IgD-negative memory B cell (primary cell): ENCODE data around the gene RESP18. TPM values are rescaled to one million over a fixed set of nuclear protein-coding genes. Genes with fewer than 3 reads are reported as not detected.

Experiments used
- H3K27ac Mint-ChIP-seq, 3 donors: one replicate each; pipeline ENCODE4 v1.8.0; 2020 to 2022; ENCODE audit warnings: mild to moderate bottlenecking in 3 of 3, mixed read lengths in 3 of 3, moderate library complexity in 1 of 3
- H3K27me3 Mint-ChIP-seq: one replicate; pipeline ENCODE4 v1.8.0; 2021; ENCODE audit warnings: mixed read lengths
- H3K36me3 Mint-ChIP-seq: one replicate; pipeline ENCODE4 v1.8.0; 2020; ENCODE audit warnings: mild to moderate bottlenecking, mixed read lengths
- H3K4me1 Mint-ChIP-seq, 3 donors: one replicate each; pipeline ENCODE4 v1.8.0; 2020 to 2022; ENCODE audit warnings: mixed read lengths in 3 of 3, mild to moderate bottlenecking in 1 of 3
- H3K4me3 Mint-ChIP-seq, 4 donors: one replicate each; pipeline ENCODE4 v1.8.0; 2020 to 2022; ENCODE audit warnings: mild to moderate bottlenecking in 4 of 4, mixed read lengths in 4 of 4, moderate library complexity in 3 of 4
- H3K9me3 Mint-ChIP-seq, 3 donors: one replicate each; pipeline ENCODE4 v1.8.0; 2020 to 2021; ENCODE audit warnings: mixed read lengths in 3 of 3, mild to moderate bottlenecking in 1 of 3
- polyA plus RNA-seq: library from polyadenylated mRNA; unstranded; fragments of 300-500 nt; fragmentation: Illumina TruSeq; gene quantifications from one replicate; pipeline ENCODE4 v1.2.3, GENCODE V29; 2021

RESP18 gene
- not detected for polyA plus RNA-seq

- Mint-ChIP-seq H3K27me3 (peaks cover 44% of the 10 kb centered on the region), H3K27ac (no peak within 1 kb of the TSS), H3K4me3 (peak within 1 kb of the TSS in 1 of 4 donors; percentile 72), H3K36me3 (no peaks in the 10 kb centered on the region), H3K4me1 (no peaks in the 10 kb centered on the region), H3K9me3 (peaks cover 6 to 14% (median 14%) of the 10 kb centered on the region in 3 donors)
Measured at GRCh38 chr2:219332542-219332941, at the start of gene RESP18. Gene RESP18 (minus strand): TSS chr2:219332744.

GRCh38 chr2:219381448-219381847 lies 48.9 kb upstream of the RESP18 start:
- peaks cover 7% of the 10 kb centered on the region for H3K36me3 Mint-ChIP-seq
- H3K4me3 Mint-ChIP-seq, result no peak overlapping the region
- no peaks in the 10 kb centered on the region for H3K27me3 Mint-ChIP-seq

GRCh38 chr2:219380926-219381325 lies 48.4 kb upstream of the RESP18 start:
- Mint-ChIP-seq H3K9me3 (no peaks in the 10 kb centered on the region), H3K27me3 (no peaks in the 10 kb centered on the region), H3K27ac (no peak overlapping the region), H3K36me3 (peaks cover 7% of the 10 kb centered on the region), H3K4me3 (peak overlapping the region in 1 of 4 donors; percentile 49), H3K4me1 (peaks cover 0 to 4% (median 0%) of the 10 kb centered on the region in 3 donors)

More at GRCh38 chr2:219381448-219381847, 48.9 kb upstream of the RESP18 start:
- Mint-ChIP-seq H3K4me1 (peaks cover 2 to 4% (median 4%) of the 10 kb centered on the region in 3 donors), H3K9me3 (no peaks in the 10 kb centered on the region), H3K27ac (no peak overlapping the region)

GRCh38 chr2:219378163-219378851 lies 45.8 kb upstream of the RESP18 start:
- no peak overlapping the region for H3K4me3 Mint-ChIP-seq
- no peak overlapping the region for H3K27ac Mint-ChIP-seq
- H3K9me3 Mint-ChIP-seq, result no peaks in the 10 kb centered on the region
- H3K36me3 Mint-ChIP-seq, result peaks cover 16% of the 10 kb centered on the region
- H3K27me3 Mint-ChIP-seq, result no peaks in the 10 kb centered on the region
- peaks cover 0 to 2% (median under 1%) of the 10 kb centered on the region in 3 donors for H3K4me1 Mint-ChIP-seq

GRCh38 chr2:219369447-219369861 lies 36.9 kb upstream of the RESP18 start:
- Mint-ChIP-seq H3K27ac (no peak overlapping the region), H3K9me3 (no peaks in the 10 kb centered on the region), H3K36me3 (peaks cover 14% of the 10 kb centered on the region)

GRCh38 chr2:219368690-219369191 lies 36.2 kb upstream of the RESP18 start:
- no peaks in the 10 kb centered on the region for H3K9me3 Mint-ChIP-seq
- peaks cover 0 to 2% (median 0%) of the 10 kb centered on the region in 3 donors for H3K4me1 Mint-ChIP-seq
- no peak overlapping the region for H3K27ac Mint-ChIP-seq
- H3K36me3 Mint-ChIP-seq, result peaks cover 9% of the 10 kb centered on the region
- H3K27me3 Mint-ChIP-seq, result no peaks in the 10 kb centered on the region
- H3K4me3 Mint-ChIP-seq, result no peak overlapping the region

More at GRCh38 chr2:219369447-219369861, 36.9 kb upstream of the RESP18 start:
- Mint-ChIP-seq H3K27me3 (no peaks in the 10 kb centered on the region), H3K4me3 (no peak overlapping the region), H3K4me1 (peaks cover 0 to 2% (median 0%) of the 10 kb centered on the region in 3 donors)

- no peak overlapping the region for H3K27ac Mint-ChIP-seq
- H3K9me3 Mint-ChIP-seq, result no peaks in the 10 kb centered on the region
- H3K27me3 Mint-ChIP-seq, result peaks cover 19% of the 10 kb centered on the region
- peaks cover 2% of the 10 kb centered on the region for H3K36me3 Mint-ChIP-seq
- H3K4me1 Mint-ChIP-seq, result no peaks in the 10 kb centered on the region
- H3K4me3 Mint-ChIP-seq, result no peak overlapping the region
Measured at GRCh38 chr2:219362524-219363164, 30.1 kb upstream of the RESP18 start.

GRCh38 chr2:219362072-219362471 lies 29.5 kb upstream of the RESP18 start:
- peaks cover 23% of the 10 kb centered on the region for H3K27me3 Mint-ChIP-seq
- H3K36me3 Mint-ChIP-seq, result peaks cover 2% of the 10 kb centered on the region
- H3K27ac Mint-ChIP-seq, result no peak overlapping the region
- no peaks in the 10 kb centered on the region for H3K4me1 Mint-ChIP-seq
- no peaks in the 10 kb centered on the region for H3K9me3 Mint-ChIP-seq
- H3K4me3 Mint-ChIP-seq, result no peak overlapping the region

GRCh38 chr2:219358170-219359075 lies 25.9 kb upstream of the RESP18 start:
- Mint-ChIP-seq H3K4me1 (peaks cover 0 to 1% (median 0%) of the 10 kb centered on the region in 3 donors), H3K4me3 (peak overlapping the region in 1 of 4 donors; percentile 65), H3K9me3 (no peaks in the 10 kb centered on the region), H3K27ac (no peak overlapping the region), H3K36me3 (peaks cover 2% of the 10 kb centered on the region), H3K27me3 (peaks cover 53% of the 10 kb centered on the region)

- Mint-ChIP-seq H3K27ac (no peak overlapping the region), H3K4me3 (no peak overlapping the region), H3K9me3 (no peaks in the 10 kb centered on the region), H3K36me3 (peaks cover 2% of the 10 kb centered on the region), H3K4me1 (peaks cover 0 to 1% (median 1%) of the 10 kb centered on the region in 3 donors), H3K27me3 (peaks cover 59% of the 10 kb centered on the region)
Measured at GRCh38 chr2:219356834-219357233, 24.3 kb upstream of the RESP18 start.

GRCh38 chr2:219354582-219354981 lies 22.0 kb upstream of the RESP18 start:
- peaks cover 0 to 1% (median 1%) of the 10 kb centered on the region in 3 donors for H3K4me1 Mint-ChIP-seq
- H3K27me3 Mint-ChIP-seq, result peaks cover 60% of the 10 kb centered on the region
- H3K4me3 Mint-ChIP-seq, result no peak overlapping the region
- H3K27ac Mint-ChIP-seq, result no peak overlapping the region
- H3K9me3 Mint-ChIP-seq, result no peaks in the 10 kb centered on the region
- peaks cover 2% of the 10 kb centered on the region for H3K36me3 Mint-ChIP-seq

- no peak overlapping the region for H3K4me3 Mint-ChIP-seq
- H3K4me1 Mint-ChIP-seq, result peaks cover 0 to 1% (median 1%) of the 10 kb centered on the region in 3 donors
- H3K36me3 Mint-ChIP-seq, result no peaks in the 10 kb centered on the region
- H3K27ac Mint-ChIP-seq, result no peak overlapping the region
- peaks cover 55% of the 10 kb centered on the region for H3K27me3 Mint-ChIP-seq
- H3K9me3 Mint-ChIP-seq, result peaks cover 0 to 2% (median 0%) of the 10 kb centered on the region in 3 donors
Measured at GRCh38 chr2:219353129-219353528, 20.6 kb upstream of the RESP18 start.

GRCh38 chr2:219352448-219353023 lies 20.0 kb upstream of the RESP18 start:
- Mint-ChIP-seq H3K36me3 (peaks cover 2% of the 10 kb centered on the region), H3K27me3 (peaks cover 53% of the 10 kb centered on the region), H3K27ac (no peak overlapping the region), H3K9me3 (peaks cover 0 to 2% (median 0%) of the 10 kb centered on the region in 3 donors), H3K4me3 (no peak overlapping the region), H3K4me1 (peaks cover 0 to 1% (median 1%) of the 10 kb centered on the region in 3 donors)

- Mint-ChIP-seq H3K27ac (no peak overlapping the region), H3K27me3 (peaks cover 40% of the 10 kb centered on the region), H3K36me3 (peaks cover 2% of the 10 kb centered on the region), H3K9me3 (peaks cover 0 to 2% (median 0%) of the 10 kb centered on the region in 3 donors), H3K4me3 (no peak overlapping the region), H3K4me1 (peaks cover 0 to 1% (median 0%) of the 10 kb centered on the region in 3 donors)
Measured at GRCh38 chr2:219350710-219351221, 18.2 kb upstream of the RESP18 start.
